ENCODE data around the gene GLA. TPM values are rescaled to one million over a fixed set of nuclear protein-coding genes. Genes with fewer than 3 reads are reported as not detected.

The GLA gene
- total and polyA plus RNA-seq, 2 of the 8 experiments (the other 6 are each of a cell fraction or from before 2014, with no cell fraction given) = 33.6 to 47.3 TPM

DNA sequence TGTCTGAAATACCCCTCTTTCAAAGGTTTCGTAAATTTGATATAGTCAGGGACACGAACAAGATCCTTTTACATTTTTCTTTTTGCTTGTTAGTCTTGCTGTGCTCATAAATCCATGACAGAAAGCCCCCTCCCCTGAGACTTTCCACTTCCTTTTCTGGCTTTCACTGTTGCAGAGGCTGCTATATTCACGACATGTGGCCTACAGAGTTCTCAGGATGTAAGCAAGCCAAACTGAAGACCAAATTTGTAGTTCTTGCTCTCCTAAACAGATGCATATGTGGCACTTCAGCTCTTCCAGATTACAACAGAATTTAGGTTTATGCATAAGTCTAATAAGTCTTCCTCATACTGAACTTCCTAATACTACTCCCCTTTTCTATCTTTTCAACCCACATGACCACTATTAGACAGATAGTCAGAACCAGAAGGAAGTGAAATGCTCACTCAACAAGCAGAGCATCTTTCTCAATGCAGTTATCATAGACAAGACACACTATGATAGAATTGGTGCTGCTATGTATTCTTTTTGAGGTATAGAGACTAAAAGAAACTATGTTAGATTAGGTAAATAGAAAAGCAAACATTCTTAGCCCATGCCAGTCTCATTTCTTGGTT, 36.7 kb downstream of the GLA start (continued):
- TF ChIP-seq POLR2AphosphoS5 (IDR thresholded peaks at IDR 0.05; ENCODE audit: low read depth, low read length) = no peak
- TF ChIP-seq KDM5A (IDR thresholded peaks at IDR 0.05; ENCODE audit: low read length) = no peak
- no peak for TF ChIP-seq TCF12 (IDR thresholded peaks at IDR 0.05; ENCODE audit: low read depth, low read length)
- TF ChIP-seq HDAC6 (IDR thresholded peaks at IDR 0.05; ENCODE audit: low read depth, low read length) = no peak
- TF ChIP-seq ZNF274 (IDR thresholded peaks at IDR 0.05; ENCODE audit: borderline replicate concordance, extremely low read depth, low read length) = no peak
- no peak for TF ChIP-seq CBX5 (IDR thresholded peaks at IDR 0.05; ENCODE audit: low read depth, low read length)
- no peak for TF ChIP-seq MAFK (IDR thresholded peaks at IDR 0.05; ENCODE audit: low read depth, low read length)
